RPMI8226 (cell line): ENCODE data around the gene SLC7A6OS.

Source experiments
- DNase-seq: peaks from one replicate; pipeline ENCODE4 v3.0.0-alpha.2; 2015

The SLC7A6OS gene

GRCh38 chr16:68275611-68276191 lies 35.0 kb downstream of the SLC7A6OS start:
- no peak for DNase-seq

- no peak for DNase-seq
These were observed 36.3 kb downstream of the SLC7A6OS start for GRCh38 chr16:68274441-68274840.

GRCh38 chr16:68273896-68274295 lies 36.9 kb downstream of the SLC7A6OS start:
- no peak for DNase-seq

- no peak for DNase-seq
These were observed 37.3 kb downstream of the SLC7A6OS start for GRCh38 chr16:68273459-68273858.

- DNase-seq: peak; percentile 92
These were observed 38.1 kb downstream of the SLC7A6OS start for GRCh38 chr16:68272507-68273209.

GRCh38 chr16:68270353-68270752 lies 40.4 kb downstream of the SLC7A6OS start:
- no peak for DNase-seq

GRCh38 chr16:68269793-68270192 lies 41.0 kb downstream of the SLC7A6OS start:
- no peak for DNase-seq

GRCh38 chr16:68267612-68268405 lies 42.9 kb downstream of the SLC7A6OS start:
- no peak for DNase-seq

GRCh38 chr16:68265078-68265920 lies 45.4 kb downstream of the SLC7A6OS start:
- DNase-seq: peak; percentile 84

- DNase-seq: peak; percentile 89
These were observed 46.3 kb downstream of the SLC7A6OS start, which contains the start of gene SLC7A6 for GRCh38 chr16:68264128-68265077. TSS of gene SLC7A6 (plus strand) at chr16:68264526. CDS start at chr16:68274727, 10,201 bp downstream.

- no peak for DNase-seq
These were observed 47.1 kb downstream of the SLC7A6OS start for GRCh38 chr16:68263559-68264127.

- no peak for DNase-seq
These were observed 51.5 kb downstream of the SLC7A6OS start for GRCh38 chr16:68259007-68259825.

- peak; percentile 69 for DNase-seq
These were observed 52.6 kb downstream of the SLC7A6OS start for GRCh38 chr16:68257906-68258800.

GRCh38 chr16:68257251-68257905 lies 53.4 kb downstream of the SLC7A6OS start:
- DNase-seq: peak; percentile 97

- no peak for DNase-seq
These were observed 55.0 kb downstream of the SLC7A6OS start for GRCh38 chr16:68255712-68256111.

GRCh38 chr16:68253721-68254120 lies 57.0 kb downstream of the SLC7A6OS start:
- DNase-seq: no peak

GRCh38 chr16:68252383-68252782 lies 58.4 kb downstream of the SLC7A6OS start:
- peak; percentile 83 for DNase-seq

- DNase-seq: peak; percentile 95
These were observed 58.9 kb downstream of the SLC7A6OS start for GRCh38 chr16:68251832-68252231.

GRCh38 chr16:68250951-68251350 lies 59.8 kb downstream of the SLC7A6OS start:
- peak; percentile 73 for DNase-seq
